Measurements from ENCODE around the gene FAM177A1. TPM values are rescaled to one million over a fixed set of nuclear protein-coding genes. Genes with fewer than 3 reads are reported as not detected.

Gene FAM177A1
- total and polyA plus RNA-seq, 10 of the 15 experiments (the other 5 are each of a cell fraction or from before 2014, with no cell fraction given), result 5.3 to 38.6 (median 20.7) TPM

DNA sequence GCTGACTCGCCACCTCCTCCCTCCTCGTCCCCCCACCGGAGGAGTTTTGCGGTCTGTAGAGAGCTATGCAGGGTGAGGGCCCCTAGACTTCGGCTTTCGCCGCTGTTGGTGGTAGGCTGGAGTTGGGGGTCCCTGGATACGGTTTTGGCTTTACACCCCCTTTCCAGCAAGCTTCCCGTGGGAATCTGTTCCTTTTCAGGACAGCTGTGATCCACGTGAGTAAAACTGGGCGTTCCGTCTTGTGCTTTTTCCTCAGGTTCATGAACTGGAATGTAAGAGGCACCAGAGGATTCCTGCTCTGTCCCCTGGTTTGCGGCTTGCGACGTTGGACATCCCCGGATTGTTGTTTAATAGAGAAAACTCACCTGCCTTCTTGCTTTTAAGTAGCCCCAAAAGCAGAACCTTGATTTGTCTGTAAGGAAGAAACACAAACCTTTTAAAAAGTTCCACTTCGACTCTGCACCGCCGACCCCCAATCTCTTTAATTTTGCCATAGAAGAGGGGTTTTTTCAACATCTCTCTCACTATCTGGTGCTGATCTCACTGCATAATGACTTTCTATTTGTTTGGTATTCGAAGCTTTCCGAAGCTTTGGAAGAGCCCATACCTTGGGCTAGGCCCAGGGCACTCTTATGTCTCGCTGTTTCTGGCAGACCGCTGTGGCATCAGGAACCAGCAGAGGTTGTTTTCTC is 76.8 kb downstream of the FAM177A1 start (continued):
- TF ChIP-seq, protein P1, sequence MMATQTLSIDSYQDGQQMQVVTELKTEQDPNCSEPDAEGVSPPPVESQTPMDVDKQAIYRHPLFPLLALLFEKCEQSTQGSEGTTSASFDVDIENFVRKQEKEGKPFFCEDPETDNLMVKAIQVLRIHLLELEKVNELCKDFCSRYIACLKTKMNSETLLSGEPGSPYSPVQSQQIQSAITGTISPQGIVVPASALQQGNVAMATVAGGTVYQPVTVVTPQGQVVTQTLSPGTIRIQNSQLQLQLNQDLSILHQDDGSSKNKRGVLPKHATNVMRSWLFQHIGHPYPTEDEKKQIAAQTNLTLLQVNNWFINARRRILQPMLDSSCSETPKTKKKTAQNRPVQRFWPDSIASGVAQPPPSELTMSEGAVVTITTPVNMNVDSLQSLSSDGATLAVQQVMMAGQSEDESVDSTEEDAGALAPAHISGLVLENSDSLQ (IDR thresholded peaks at IDR 0.05), result 0 out of 2 replicates have a peak, but pooled peaks have one; percentile 20
- TF ChIP-seq CBFB (IDR thresholded peaks at IDR 0.05; ENCODE audit: low read depth), result peak; percentile 83
- no peak for TF ChIP-seq IKZF1 (conservative IDR thresholded peaks at IDR 0.05)
- TF ChIP-seq, protein P2, sequence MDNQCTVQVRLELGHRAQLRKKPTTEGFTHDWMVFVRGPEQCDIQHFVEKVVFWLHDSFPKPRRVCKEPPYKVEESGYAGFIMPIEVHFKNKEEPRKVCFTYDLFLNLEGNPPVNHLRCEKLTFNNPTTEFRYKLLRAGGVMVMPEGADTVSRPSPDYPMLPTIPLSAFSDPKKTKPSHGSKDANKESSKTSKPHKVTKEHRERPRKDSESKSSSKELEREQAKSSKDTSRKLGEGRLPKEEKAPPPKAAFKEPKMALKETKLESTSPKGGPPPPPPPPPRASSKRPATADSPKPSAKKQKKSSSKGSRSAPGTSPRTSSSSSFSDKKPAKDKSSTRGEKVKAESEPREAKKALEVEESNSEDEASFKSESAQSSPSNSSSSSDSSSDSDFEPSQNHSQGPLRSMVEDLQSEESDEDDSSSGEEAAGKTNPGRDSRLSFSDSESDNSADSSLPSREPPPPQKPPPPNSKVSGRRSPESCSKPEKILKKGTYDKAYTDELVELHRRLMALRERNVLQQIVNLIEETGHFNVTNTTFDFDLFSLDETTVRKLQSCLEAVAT (IDR thresholded peaks at IDR 0.05), result peak; percentile 71
- TF ChIP-seq, protein P3, sequence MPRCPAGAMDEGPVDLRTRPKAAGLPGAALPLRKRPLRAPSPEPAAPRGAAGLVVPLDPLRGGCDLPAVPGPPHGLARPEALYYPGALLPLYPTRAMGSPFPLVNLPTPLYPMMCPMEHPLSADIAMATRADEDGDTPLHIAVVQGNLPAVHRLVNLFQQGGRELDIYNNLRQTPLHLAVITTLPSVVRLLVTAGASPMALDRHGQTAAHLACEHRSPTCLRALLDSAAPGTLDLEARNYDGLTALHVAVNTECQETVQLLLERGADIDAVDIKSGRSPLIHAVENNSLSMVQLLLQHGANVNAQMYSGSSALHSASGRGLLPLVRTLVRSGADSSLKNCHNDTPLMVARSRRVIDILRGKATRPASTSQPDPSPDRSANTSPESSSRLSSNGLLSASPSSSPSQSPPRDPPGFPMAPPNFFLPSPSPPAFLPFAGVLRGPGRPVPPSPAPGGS (IDR thresholded peaks at IDR 0.05; ENCODE audit: borderline replicate concordance, insufficient read depth, low read depth, low read length, poor library complexity, severe bottlenecking), result peak; percentile 27
- TF ChIP-seq MEF2B (IDR thresholded peaks at IDR 0.05; ENCODE audit: partially characterized antibody, poor library complexity, severe bottlenecking), result no peak
- TF ChIP-seq, protein P4, sequence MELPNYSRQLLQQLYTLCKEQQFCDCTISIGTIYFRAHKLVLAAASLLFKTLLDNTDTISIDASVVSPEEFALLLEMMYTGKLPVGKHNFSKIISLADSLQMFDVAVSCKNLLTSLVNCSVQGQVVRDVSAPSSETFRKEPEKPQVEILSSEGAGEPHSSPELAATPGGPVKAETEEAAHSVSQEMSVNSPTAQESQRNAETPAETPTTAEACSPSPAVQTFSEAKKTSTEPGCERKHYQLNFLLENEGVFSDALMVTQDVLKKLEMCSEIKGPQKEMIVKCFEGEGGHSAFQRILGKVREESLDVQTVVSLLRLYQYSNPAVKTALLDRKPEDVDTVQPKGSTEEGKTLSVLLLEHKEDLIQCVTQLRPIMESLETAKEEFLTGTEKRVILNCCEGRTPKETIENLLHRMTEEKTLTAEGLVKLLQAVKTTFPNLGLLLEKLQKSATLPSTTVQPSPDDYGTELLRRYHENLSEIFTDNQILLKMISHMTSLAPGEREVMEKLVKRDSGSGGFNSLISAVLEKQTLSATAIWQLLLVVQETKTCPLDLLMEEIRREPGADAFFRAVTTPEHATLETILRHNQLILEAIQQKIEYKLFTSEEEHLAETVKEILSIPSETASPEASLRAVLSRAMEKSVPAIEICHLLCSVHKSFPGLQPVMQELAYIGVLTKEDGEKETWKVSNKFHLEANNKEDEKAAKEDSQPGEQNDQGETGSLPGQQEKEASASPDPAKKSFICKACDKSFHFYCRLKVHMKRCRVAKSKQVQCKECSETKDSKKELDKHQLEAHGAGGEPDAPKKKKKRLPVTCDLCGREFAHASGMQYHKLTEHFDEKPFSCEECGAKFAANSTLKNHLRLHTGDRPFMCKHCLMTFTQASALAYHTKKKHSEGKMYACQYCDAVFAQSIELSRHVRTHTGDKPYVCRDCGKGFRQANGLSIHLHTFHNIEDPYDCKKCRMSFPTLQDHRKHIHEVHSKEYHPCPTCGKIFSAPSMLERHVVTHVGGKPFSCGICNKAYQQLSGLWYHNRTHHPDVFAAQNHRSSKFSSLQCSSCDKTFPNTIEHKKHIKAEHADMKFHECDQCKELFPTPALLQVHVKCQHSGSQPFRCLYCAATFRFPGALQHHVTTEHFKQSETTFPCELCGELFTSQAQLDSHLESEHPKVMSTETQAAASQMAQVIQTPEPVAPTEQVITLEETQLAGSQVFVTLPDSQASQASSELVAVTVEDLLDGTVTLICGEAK (IDR thresholded peaks at IDR 0.05; ENCODE audit: borderline replicate concordance), result no peak
- TF ChIP-seq JUND (IDR thresholded peaks at IDR 0.05; ENCODE audit: low read depth, low read length), result no peak
- TF ChIP-seq, protein P5, sequence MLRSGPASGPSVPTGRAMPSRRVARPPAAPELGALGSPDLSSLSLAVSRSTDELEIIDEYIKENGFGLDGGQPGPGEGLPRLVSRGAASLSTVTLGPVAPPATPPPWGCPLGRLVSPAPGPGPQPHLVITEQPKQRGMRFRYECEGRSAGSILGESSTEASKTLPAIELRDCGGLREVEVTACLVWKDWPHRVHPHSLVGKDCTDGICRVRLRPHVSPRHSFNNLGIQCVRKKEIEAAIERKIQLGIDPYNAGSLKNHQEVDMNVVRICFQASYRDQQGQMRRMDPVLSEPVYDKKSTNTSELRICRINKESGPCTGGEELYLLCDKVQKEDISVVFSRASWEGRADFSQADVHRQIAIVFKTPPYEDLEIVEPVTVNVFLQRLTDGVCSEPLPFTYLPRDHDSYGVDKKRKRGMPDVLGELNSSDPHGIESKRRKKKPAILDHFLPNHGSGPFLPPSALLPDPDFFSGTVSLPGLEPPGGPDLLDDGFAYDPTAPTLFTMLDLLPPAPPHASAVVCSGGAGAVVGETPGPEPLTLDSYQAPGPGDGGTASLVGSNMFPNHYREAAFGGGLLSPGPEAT (IDR thresholded peaks at IDR 0.05; ENCODE audit: low read depth), result peak; percentile 34; the same call in 1 of the 2 replicates
- TF ChIP-seq, protein P6, sequence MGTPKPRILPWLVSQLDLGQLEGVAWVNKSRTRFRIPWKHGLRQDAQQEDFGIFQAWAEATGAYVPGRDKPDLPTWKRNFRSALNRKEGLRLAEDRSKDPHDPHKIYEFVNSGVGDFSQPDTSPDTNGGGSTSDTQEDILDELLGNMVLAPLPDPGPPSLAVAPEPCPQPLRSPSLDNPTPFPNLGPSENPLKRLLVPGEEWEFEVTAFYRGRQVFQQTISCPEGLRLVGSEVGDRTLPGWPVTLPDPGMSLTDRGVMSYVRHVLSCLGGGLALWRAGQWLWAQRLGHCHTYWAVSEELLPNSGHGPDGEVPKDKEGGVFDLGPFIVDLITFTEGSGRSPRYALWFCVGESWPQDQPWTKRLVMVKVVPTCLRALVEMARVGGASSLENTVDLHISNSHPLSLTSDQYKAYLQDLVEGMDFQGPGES (IDR thresholded peaks at IDR 0.05), result no peak
- TF ChIP-seq, protein P7, sequence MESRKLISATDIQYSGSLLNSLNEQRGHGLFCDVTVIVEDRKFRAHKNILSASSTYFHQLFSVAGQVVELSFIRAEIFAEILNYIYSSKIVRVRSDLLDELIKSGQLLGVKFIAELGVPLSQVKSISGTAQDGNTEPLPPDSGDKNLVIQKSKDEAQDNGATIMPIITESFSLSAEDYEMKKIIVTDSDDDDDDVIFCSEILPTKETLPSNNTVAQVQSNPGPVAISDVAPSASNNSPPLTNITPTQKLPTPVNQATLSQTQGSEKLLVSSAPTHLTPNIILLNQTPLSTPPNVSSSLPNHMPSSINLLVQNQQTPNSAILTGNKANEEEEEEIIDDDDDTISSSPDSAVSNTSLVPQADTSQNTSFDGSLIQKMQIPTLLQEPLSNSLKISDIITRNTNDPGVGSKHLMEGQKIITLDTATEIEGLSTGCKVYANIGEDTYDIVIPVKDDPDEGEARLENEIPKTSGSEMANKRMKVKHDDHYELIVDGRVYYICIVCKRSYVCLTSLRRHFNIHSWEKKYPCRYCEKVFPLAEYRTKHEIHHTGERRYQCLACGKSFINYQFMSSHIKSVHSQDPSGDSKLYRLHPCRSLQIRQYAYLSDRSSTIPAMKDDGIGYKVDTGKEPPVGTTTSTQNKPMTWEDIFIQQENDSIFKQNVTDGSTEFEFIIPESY (IDR thresholded peaks at IDR 0.05), result no peak
- TF ChIP-seq IKZF2 (IDR thresholded peaks at IDR 0.05), result 0 out of 4 replicates have a peak, but pooled peaks of 1 of the 2 experiments have one; percentile 49
- TF ChIP-seq BMI1 (IDR thresholded peaks at IDR 0.05; ENCODE audit: borderline replicate concordance), result no peak
- TF ChIP-seq GATAD2B (conservative IDR thresholded peaks at IDR 0.05; ENCODE audit: low read depth), result no peak
- TF ChIP-seq KDM1A (IDR thresholded peaks at IDR 0.05; ENCODE audit: borderline replicate concordance), result no peak

Measured in GM12878 (cell line).